MV-4-11 (cell line): ENCODE measurements around the gene CDC42EP4.

Source experiments
- DNase-seq: peaks from one replicate; lab custom pipeline; 2025; lab: John Stamatoyannopoulos, UW

The CDC42EP4 gene

DNA sequence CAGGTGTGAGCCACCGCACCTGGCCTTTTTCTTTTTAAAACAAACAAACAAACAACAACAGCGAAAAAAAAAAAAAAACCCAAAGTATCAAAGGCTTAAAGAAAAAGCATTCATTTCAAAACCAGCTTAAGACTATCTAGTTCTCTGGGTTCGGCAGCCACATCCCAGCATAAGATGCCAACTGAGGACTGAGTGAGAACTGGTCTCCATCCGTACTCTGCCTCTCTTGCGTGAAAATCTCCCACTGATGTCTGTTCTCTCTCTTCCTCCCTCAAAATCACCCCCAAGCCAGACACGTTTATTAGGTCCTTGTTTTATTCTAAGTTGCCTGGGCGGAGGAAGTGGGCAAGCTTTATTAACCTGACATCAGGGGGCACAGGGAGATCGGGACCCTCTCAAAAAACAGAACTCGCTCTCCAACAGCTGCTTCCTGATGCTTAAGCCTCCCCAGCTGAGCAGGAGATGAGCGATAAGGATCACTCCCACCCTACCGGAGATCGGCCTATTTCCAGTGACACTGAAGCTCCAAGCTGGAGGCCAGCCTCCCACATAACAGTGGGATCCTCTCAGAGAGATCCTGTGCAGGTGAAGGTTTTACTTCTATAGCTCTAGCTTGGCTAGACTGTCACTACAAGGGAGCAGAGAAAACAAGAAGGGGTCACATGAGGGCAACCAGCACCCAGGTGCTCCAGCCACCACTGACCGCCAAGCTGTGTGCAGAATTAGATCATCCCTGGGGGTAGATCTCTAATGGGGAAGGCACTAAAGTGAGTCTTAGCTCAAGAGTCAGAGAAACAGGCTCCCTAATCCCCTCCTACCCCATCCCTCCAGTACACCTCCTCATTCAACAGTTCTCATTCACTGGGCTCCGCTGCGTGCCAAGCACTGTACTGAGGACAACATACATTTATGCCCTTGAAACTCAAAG is 13.6 kb downstream of the CDC42EP4 start:
- DNase-seq: peak; percentile 19

- DNase-seq: no peak
Measured at GRCh38 chr17:73293480-73293911, 18.3 kb downstream of the CDC42EP4 start.

DNA sequence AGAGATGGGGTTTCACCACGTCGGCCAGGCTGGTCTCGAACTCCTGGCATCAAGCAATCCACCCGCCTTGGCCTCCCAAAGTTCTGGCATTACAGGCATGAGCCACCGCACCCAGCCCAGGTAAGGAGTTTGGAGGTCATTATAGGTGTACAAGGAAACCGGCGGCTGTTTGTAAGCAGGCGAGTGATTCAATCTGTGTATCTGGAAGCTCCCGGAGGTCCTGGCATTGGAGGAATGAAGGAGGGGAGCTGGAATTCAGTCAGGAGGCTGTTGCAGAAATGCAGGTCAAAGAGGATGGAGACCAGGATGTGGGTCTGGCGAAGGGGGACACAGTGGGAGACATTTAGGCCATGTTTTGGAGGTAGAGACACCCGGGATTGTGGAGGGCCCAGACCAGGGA is 18.8 kb downstream of the CDC42EP4 start:
- DNase-seq: no peak

GRCh38 chr17:73292031-73292531 is 19.7 kb downstream of the CDC42EP4 start:
- DNase-seq: no peak

DNA sequence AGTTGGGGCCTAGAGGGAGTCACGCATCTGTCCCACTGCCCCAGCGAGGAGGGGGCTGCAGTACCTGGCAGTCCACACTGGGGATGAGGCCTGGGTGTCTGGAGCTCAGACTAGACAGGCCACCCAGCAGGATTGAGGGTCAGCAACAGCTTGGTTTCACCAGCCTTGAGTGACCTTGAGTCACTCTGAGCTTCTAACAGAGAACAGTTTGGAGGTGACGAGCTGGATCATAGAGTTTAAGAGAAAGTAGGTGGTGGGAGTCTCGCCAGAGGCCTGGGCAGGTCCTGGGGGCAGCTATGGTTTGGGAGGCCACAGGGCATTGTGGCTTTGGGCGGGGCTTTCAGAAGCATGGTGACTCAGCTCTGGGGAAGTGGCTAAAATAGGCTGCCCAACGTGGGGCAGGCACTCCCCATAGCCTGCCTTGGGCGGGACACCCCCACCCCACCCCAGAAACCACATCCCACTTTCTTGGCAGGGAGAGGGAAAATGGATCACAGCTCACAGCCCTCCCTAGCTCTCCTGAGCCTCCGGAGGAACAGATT is 20.5 kb downstream of the CDC42EP4 start:
- DNase-seq: peak; percentile 93

DNA sequence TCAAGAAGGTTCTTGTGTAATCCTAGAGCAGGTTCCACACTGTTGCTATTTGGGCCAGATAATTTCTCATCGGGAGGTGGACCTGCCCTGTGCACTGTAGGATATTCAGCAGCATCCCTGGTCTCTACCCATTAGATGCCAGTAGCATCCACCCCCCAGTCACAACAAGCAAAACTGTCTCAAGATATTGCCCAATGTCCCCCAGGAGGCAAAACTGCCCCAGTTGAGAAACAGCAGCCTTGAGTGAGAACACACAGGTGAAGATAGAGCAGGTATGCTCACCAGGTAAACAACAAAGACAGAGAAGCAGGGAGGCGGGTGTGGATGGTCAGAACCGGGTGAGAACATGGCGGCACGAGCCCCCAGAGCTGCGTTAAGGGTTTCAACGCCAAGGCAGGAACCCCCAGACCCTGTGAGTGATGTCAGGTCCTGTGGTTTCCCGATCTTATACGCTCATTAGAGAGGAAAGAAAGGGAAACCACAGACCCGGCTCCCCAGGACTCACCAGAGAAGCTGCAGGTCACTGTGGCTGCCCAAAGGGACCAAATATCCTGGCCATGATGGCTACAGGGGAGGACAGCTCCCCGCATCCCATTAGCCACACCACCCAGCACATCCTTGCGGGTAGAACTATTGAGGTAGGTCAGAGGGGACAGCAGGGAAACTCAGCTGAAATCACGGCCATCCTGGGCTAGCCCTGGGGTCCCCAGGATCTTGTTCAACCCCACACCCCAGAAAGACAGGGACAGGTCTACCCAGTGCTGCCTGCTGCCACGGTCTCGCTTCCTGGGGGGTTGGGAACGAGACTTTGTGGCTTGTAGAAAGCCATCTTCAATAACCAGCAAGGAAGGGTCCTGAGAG is 21.2 kb downstream of the CDC42EP4 start:
- peak; percentile 51 for DNase-seq

GRCh38 chr17:73289549-73290254 is 22.1 kb downstream of the CDC42EP4 start:
- DNase-seq: no peak

GRCh38 chr17:73288534-73289302 is 23.1 kb downstream of the CDC42EP4 start:
- DNase-seq: no peak

- no peak for DNase-seq
Measured at GRCh38 chr17:73286863-73287296, 24.9 kb downstream of the CDC42EP4 start.

DNA sequence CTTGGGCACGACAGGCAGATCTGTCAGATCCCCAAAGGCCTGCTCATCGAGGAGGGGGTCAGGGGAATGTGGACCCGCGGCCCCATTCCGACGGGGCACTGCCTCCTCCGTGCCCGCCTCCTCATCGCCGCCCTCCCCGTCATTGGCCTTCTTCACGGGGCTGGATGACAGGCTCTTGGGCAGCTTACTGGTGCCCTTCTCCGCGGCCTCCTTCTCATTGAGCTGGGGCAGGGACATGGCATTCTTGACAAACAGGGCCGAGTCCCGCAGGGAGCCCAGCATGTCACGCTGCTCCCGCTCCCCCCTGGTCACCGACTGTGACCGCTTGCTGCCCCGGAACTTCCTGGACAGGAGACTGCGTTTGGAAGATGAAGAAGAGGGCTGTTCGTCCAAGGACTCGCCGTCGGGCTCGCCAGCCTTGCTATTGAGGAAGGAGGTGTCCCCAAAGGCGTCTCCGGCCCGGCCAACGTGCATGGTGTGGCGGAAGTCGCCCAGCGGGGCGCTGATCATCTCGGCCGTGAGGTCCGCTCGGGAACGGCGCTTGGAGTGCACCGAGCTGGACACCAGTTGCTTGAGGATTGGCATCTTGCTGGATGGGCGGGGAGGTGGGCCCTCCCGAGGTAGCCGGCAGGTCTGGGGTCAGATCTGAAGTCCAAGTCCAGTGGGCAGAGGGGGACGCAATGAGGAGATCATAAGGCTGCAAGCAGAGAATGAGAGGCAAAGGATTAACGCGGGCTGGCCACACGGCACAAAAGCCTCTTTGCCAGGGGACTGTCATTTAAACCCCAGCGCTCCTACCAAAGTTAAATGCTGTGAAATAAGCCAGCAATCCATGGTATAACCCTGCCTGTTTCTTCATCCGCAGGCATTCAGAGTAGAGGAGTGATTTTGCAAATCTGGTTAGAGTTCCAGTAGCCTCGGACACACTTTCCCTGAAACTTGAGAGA is 25.6 kb downstream of the CDC42EP4 start:
- DNase-seq: no peak

DNA sequence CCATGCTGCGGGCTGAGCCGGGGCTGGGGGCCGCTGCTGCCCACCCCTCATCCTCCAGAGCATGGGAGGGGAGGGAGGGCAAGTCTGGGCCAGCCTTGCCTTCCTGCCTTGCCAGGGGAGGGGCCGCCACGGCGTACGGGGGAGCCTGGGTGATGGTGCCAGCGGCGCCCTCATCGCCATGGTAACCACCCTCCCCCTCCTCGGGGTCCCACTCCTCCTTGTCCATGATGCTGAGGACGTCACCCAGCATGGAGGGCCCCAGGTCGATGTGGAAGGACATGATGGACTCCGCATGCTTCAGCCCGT is 26.2 kb downstream of the CDC42EP4 start:
- DNase-seq: no peak

DNA sequence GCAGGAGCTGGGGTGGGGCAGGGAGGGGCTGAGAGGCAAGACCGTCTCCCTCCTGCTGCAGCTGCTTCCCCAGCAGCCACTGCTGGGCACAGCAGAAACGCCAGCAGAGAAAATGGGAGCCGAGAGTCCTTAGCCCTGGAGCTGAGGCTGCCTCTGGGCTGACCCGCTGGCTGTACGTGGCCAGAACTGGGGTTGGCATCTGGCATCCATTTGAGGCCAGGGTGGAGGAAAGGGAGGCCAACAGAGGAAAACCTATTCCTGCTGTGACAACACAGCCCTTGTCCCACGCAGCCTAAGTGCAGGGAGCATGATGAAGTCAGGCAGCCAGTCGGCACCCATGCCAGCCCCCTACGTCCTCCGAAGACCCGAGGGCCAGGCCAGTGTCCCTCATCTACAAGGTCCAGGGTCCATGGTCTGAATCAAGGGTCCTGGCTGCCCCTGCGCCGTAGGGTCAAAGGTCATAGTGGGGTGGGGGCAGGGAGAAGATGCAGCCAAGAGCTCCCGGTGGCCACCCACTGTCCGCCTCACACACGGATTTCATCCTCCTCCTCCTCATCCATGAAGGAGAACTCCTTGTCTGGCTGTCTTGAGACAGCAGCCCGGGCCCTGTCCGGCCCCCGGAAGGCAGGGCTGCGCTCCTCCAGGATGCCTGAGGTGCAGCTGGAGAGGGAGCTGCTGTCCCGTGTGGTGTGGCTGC is 26.7 kb downstream of the CDC42EP4 start:
- DNase-seq: no peak

GRCh38 chr17:73284354-73284753 is 27.4 kb downstream of the CDC42EP4 start:
- no peak for DNase-seq

- DNase-seq: peak; percentile 35
Measured at GRCh38 chr17:73283841-73284282, 27.9 kb downstream of the CDC42EP4 start.

GRCh38 chr17:73283250-73283649 is 28.6 kb downstream of the CDC42EP4 start:
- no peak for DNase-seq

- DNase-seq: no peak
Measured at GRCh38 chr17:73282629-73283028, 29.2 kb downstream of the CDC42EP4 start.

- DNase-seq: no peak
Measured at GRCh38 chr17:73281928-73282327, 29.9 kb downstream of the CDC42EP4 start.

- DNase-seq: no peak
Measured at GRCh38 chr17:73280191-73280590, 31.6 kb downstream of the CDC42EP4 start.

DNA sequence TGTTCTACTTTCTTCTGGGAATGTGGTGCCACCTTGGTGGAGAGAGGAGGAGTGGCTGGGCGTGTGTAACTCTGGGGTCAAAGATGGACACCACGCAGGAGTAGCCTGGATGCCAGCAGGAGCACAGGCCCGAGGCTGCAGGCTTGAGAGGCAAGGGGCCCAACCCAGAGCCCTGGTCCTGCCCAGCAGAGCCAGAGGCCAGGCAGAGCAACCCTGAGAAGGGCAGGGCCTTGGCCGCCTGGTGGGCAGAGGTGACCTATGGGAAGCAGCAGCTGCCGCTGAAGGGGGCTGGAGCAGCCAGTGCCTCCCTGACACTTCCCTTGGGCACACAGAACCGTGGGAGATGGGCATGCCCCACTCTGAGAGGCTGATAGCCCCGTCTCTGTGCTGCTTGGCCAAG is 32.1 kb downstream of the CDC42EP4 start:
- no peak for DNase-seq
